Gastrocnemius medialis (tissue), 4 donors: Measurements from ENCODE around the gene GALNT7. TPM values are rescaled to one million over a fixed set of nuclear protein-coding genes. Genes with fewer than 3 reads are reported as not detected.

Source experiments
- ATAC-seq, 2 donors: fragments of 150-250 bp; one replicate each; pipeline ENCODE4 v1.9.1; 2016
- DNase-seq, 2 donors: peaks; one replicate each; pipeline ENCODE4 v3.0.0-alpha.2; 2019
- H3K27ac ChIP-seq, 4 donors: fragments of 200-600 bp; sonication (generic); 1 replicate in 1 of 4; 2 replicates in 3 of 4; pipeline ENCODE4 v1.5.1; 2016 to 2018; ENCODE audit warnings: mild to moderate bottlenecking in 2 of 4, moderate library complexity in 1 of 4
- H3K27me3 ChIP-seq, 3 donors: fragments of 200-600 bp; sonication (generic) in 2 of 3; 1 replicate in 1 of 3; 2 replicates in 2 of 3; pipeline versions ENCODE4 v1.5.1 to v1.6.0; 2016 to 2019; ENCODE audit warnings: mild to moderate bottlenecking in 1 of 3, moderate library complexity in 1 of 3
- H3K36me3 ChIP-seq, 2 donors: fragments of 200-600 bp; sonication (generic) in 1 of 2; one replicate each; pipeline ENCODE4 v1.5.1; 2017 to 2018
- H3K4me1 ChIP-seq, 2 donors: fragments of 200-600 bp; sonication (generic) in 1 of 2; one replicate each; pipeline ENCODE4 v1.5.1; 2016 to 2017; ENCODE audit warnings: mild to moderate bottlenecking in 2 of 2
- H3K4me3 ChIP-seq, 4 donors: fragments of 200-600 bp; sonication (generic) in 3 of 4; 1 replicate in 1 of 4; 2 replicates in 3 of 4; pipeline ENCODE4 v1.5.1; 2016 to 2019; ENCODE audit warnings: mild to moderate bottlenecking in 2 of 4
- H3K9me3 ChIP-seq, 3 donors: fragments of 200-600 bp; sonication (generic) in 2 of 3; 1 replicate in 1 of 3; 2 replicates in 2 of 3; pipeline ENCODE4 v1.5.1; 2016 to 2019
- CTCF ChIP-seq, 5 experiments: fragments of 450-650 bp in 3 of 5; fragments of 200-600 bp in 2 of 5; sonication (generic) in 2 of 5; IDR thresholded peaks in 4 of 5; conservative IDR thresholded peaks in 1 of 5; 1 replicate in 4 of 5; 2 replicates in 1 of 5; pipeline ENCODE4 v1.5.1; 2016 to 2019; ENCODE audit warnings: antibody characterized with exemption in 5 of 5, mild to moderate bottlenecking in 3 of 5, moderate library complexity in 3 of 5
- POLR2A ChIP-seq, 2 donors: fragments of 450-650 bp; IDR thresholded peaks; one replicate each; pipeline ENCODE4 v1.6.1; 2017; ENCODE audit warnings: antibody characterized with exemption in 2 of 2, mild to moderate bottlenecking in 2 of 2, moderate library complexity in 2 of 2
- in situ Hi-C, 4 donors: fragments of 200-750 bp; cut with MboI; loops; one replicate each; pipeline versions ENCODE4 v1.15.0 to v1.8.0; 2017; ENCODE audit warnings: low sequenced_read_pairs in 4 of 4
- intact Hi-C: fragments of 100-400 bp; cut with DNase I; formaldehyde crosslinking; loops from one replicate; pipeline ENCODE4 v1.15.1; 2023; ENCODE audit warnings: low total_unique reads
- total RNA-seq, 4 donors: library from RNA; depleted of rRNA; stranded (reverse); fragments of >200 nt; gene quantifications; one replicate each; pipeline versions ENCODE4 v1.1.0 to v1.2.3, GENCODE V29; 2016

The GALNT7 gene
- total RNA-seq, 4 donors from 2014 or later = 0.91 to 2.8 (median 1.1) TPM

- Histone ChIP-seq H3K4me1 (no peaks in the 10 kb centered on the region), H3K36me3 (no peaks in the 10 kb centered on the region), H3K4me3 (no peak overlapping the region), H3K9me3 (no peaks in the 10 kb centered on the region), H3K27me3 (no peaks in the 10 kb centered on the region), H3K27ac (no peak overlapping the region)
- ATAC-seq = no peak
- TF ChIP-seq CTCF (IDR thresholded peaks at IDR 0.05 in 4 of 5, conservative IDR thresholded peaks at IDR 0.05 in 1 of 5) = no peak
- intact Hi-C loops (no loop called here), in situ Hi-C loops (no loop called here)
- DNase-seq = no peak
These were observed 34.2 kb upstream of the GALNT7 start for GRCh38 chr4:173134426-173134825.

- intact Hi-C loops = no loop called here
- ATAC-seq (no peak), DNase-seq (no peak)
- H3K9me3 ChIP-seq = no peaks in the 10 kb centered on the region
- no peaks in the 10 kb centered on the region for H3K27me3 ChIP-seq
- in situ Hi-C loops = no loop called here
- no peaks in the 10 kb centered on the region for H3K36me3 ChIP-seq
- no peak overlapping the region for H3K4me3 ChIP-seq
- TF ChIP-seq POLR2A (IDR thresholded peaks at IDR 0.05) = no peak
- no peak for TF ChIP-seq CTCF (IDR thresholded peaks at IDR 0.05 in 4 of 5, conservative IDR thresholded peaks at IDR 0.05 in 1 of 5)
- H3K4me1 ChIP-seq = no peaks in the 10 kb centered on the region
- no peak overlapping the region for H3K27ac ChIP-seq
These were observed 33.3 kb upstream of the GALNT7 start for GRCh38 chr4:173135241-173135847.

- no peaks in the 10 kb centered on the region for H3K4me1 ChIP-seq
- in situ Hi-C loops = no loop called here
- H3K4me3 ChIP-seq = no peak overlapping the region
- H3K36me3 ChIP-seq = no peaks in the 10 kb centered on the region
- no peaks in the 10 kb centered on the region for H3K9me3 ChIP-seq
- ATAC-seq = no peak
- no peak for DNase-seq
- H3K27ac ChIP-seq = no peak overlapping the region
- no peaks in the 10 kb centered on the region for H3K27me3 ChIP-seq
- TF ChIP-seq CTCF (IDR thresholded peaks at IDR 0.05 in 4 of 5, conservative IDR thresholded peaks at IDR 0.05 in 1 of 5) (no peak), POLR2A (IDR thresholded peaks at IDR 0.05) (no peak)
- intact Hi-C loops = no loop called here
These were observed 30.0 kb upstream of the GALNT7 start for GRCh38 chr4:173138624-173139023.

GRCh38 chr4:173139561-173139960 lies 29.1 kb upstream of the GALNT7 start:
- Histone ChIP-seq H3K4me1 (no peaks in the 10 kb centered on the region), H3K4me3 (no peak overlapping the region), H3K36me3 (no peaks in the 10 kb centered on the region), H3K27ac (no peak overlapping the region), H3K27me3 (no peaks in the 10 kb centered on the region), H3K9me3 (no peaks in the 10 kb centered on the region)
- in situ Hi-C loops (no loop called here), intact Hi-C loops (no loop called here)
- DNase-seq (no peak), ATAC-seq (no peak)
- no peak for TF ChIP-seq CTCF (IDR thresholded peaks at IDR 0.05 in 4 of 5, conservative IDR thresholded peaks at IDR 0.05 in 1 of 5)
- no peak for TF ChIP-seq POLR2A (IDR thresholded peaks at IDR 0.05)

GRCh38 chr4:173145131-173145530 lies 23.5 kb upstream of the GALNT7 start:
- ATAC-seq = no peak
- Histone ChIP-seq H3K27ac (no peak overlapping the region), H3K36me3 (no peaks in the 10 kb centered on the region), H3K27me3 (no peaks in the 10 kb centered on the region), H3K9me3 (no peaks in the 10 kb centered on the region), H3K4me3 (no peak overlapping the region), H3K4me1 (no peaks in the 10 kb centered on the region)
- DNase-seq = no peak
- in situ Hi-C loops = no loop called here
- intact Hi-C loops = no loop called here
- no peak for TF ChIP-seq POLR2A (IDR thresholded peaks at IDR 0.05)
